COLO668 (cell line): ENCODE results near the gene INPP5J.
"Not testable (repeated sequence)": the region's sequence is repeated elsewhere in the genome, so short reads cannot be mapped to it uniquely, and the experiment has no call there.

Experiments
- DNase-seq: peaks from one replicate; lab custom pipeline; 2025; ENCODE audit not compliant: unreplicated experiment; lab: John Stamatoyannopoulos, UW

INPP5J gene

GRCh38 chr22:31099841-31100761, 22.7 kb upstream of the INPP5J start:
- DNase-seq = no peak

GRCh38 chr22:31100762-31101525, 21.8 kb upstream of the INPP5J start:
- no peak for DNase-seq

DNA sequence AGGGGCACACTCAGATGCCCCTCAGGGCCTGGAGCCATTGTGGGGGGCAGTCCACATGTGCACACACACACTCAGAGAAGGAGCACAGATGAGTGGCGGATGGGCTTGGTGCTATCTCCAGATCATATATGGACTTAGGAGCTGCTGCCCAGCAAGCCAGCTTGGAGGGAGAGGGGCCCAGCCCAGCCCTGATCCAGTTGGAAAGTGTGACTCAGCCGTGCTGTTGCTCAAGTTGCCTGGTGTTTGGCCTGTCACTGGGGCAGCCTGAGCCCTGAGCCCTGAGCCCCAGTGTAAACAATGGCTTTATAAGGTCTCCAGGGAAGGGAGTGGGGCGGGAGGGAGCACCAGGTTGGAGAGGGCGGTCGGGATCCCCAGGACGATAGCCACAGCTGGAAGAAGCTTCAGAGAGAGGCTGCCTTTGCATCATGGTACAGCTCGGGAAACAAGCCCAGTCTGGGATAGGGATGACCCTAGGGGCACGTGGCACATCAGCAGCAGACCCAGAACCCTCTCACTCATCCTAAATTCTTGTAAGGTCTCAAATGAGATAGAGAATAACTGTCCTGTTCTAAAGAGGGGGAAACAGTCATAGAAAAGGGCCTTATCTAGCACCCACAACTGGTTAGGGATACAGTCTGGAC, 20.2 kb upstream of the INPP5J start:
- DNase-seq = no peak

DNA sequence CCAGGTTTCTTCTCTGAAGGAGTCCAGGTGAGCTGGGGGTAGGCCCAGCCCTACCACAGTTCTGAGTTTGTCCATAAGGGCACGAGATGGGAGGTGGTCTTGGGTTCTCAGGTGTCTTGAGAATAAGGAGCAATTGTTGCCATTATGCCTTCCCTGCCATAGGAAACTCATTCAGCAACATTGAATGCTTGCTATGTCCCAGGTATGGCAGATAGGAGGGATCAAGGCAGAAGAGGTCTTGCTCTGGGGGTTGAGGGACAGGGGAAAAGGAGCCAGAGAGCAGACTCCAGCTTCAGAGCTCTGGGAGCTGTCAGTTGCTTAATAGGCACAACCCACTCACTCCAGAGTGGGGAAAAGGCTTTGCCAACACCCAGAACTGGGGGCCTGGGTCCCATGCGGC, 19.7 kb upstream of the INPP5J start:
- DNase-seq = no peak

GRCh38 chr22:31103899-31104694, 18.7 kb upstream of the INPP5J start:
- DNase-seq = no peak

- no peak for DNase-seq
Measured at GRCh38 chr22:31104869-31105268, 17.9 kb upstream of the INPP5J start.

GRCh38 chr22:31105282-31105929, 17.4 kb upstream of the INPP5J start:
- DNase-seq = no peak

- DNase-seq = no peak
Measured at GRCh38 chr22:31106001-31106571, 16.7 kb upstream of the INPP5J start.

GRCh38 chr22:31106731-31107177, 16.0 kb upstream of the INPP5J start:
- DNase-seq = no peak

GRCh38 chr22:31107178-31107893, 15.4 kb upstream of the INPP5J start, which contains the start of gene SELENOM:
Gene SELENOM, minus strand, starts transcription at chr22:31107568. Its CDS starts 63 bp downstream, at chr22:31107505.
- peak; percentile 95 for DNase-seq

DNA sequence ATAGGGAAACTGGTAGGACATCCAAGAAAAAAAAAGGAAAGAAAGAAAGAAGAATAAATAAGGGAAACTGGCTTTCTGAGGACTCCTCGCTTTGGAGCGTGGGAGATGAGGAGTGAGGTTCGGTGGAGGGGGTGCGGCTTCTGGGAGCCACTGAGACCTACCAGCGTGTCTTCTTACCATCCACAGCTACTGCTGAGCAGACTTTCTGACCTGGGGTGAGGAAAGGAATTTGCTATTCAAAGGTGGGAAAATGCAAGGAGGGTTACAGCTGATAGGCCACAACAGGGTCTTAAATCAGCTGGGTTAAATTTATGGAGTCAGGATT, 14.9 kb upstream of the INPP5J start:
- no peak for DNase-seq

- DNase-seq = not testable (repeated sequence)
Measured at GRCh38 chr22:31112547-31113091, 10.1 kb upstream of the INPP5J start.

GRCh38 chr22:31118046-31118820, 4.5 kb upstream of the INPP5J start:
- no peak for DNase-seq

GRCh38 chr22:31119026-31119717, 3.6 kb upstream of the INPP5J start:
- no peak for DNase-seq

GRCh38 chr22:31120230-31120629, 2.5 kb upstream of the INPP5J start:
- DNase-seq = no peak

- DNase-seq = no peak
Measured at GRCh38 chr22:31120642-31121041, 2.1 kb upstream of the INPP5J start.

DNA sequence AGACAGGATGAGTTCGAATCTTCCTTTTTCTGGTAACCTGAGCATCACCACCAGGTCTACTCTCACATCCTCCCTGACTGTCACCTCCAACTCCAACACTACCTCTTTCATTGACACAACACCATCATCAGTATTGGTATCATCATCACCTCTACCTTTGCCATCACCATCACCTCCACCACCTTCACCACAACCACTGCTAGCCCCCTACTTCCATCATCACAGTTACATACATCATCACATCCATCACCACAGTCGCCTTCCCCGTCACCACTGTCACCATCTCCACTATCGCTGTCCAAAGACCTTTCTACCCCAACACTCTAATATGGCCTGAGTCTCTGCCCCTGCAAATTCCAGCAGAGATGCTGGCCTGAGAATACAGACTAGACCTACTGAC, 1.4 kb upstream of the INPP5J start:
- DNase-seq = no peak

DNA sequence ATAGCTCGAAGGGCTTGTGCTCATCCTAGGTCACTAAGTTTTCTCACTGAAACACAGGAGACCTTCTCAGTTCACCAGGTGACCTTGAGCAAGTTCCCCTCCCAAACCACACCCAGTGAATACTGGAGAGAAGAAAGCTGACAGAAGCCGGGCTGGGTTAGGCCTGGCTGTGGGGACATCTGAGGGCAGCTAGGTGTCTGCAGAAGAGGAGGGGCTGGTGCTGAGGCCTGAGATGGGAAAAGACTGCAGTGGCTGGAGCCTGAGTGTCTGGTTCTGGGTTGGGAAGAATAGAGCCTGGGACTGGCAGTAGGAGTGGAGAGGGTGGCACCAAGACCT, 602 bp upstream of the INPP5J start:
- DNase-seq = no peak
